Aorta (tissue), 5 donors: ENCODE measurements around the gene IL4I1. TPM values are rescaled to one million over a fixed set of nuclear protein-coding genes. Genes with fewer than 3 reads are reported as not detected.

ENCODE experiments used
- ATAC-seq: fragments of 200-7000 bp; cut with Tn5 transposase; one replicate; pipeline ENCODE4 v1.9.1; 2022; ENCODE audit warnings: moderate library complexity; ENCODE audit not compliant: low FRiP score
- DNase-seq, 2 donors: peaks; one replicate each; pipeline ENCODE4 v3.0.0-alpha.2; 2020
- H3K27ac ChIP-seq, 2 donors: one replicate each; pipeline ENCODE4 v1.5.1; 2013; ENCODE audit warnings: low read length in 2 of 2, mild to moderate bottlenecking in 2 of 2, moderate library complexity in 2 of 2, control low read depth in 1 of 2, inconsistent platforms in 1 of 2, low read depth in 1 of 2
- H3K27me3 ChIP-seq, 2 donors: one replicate each; pipeline ENCODE4 v1.6.1; 2013; ENCODE audit warnings: control low read depth in 1 of 2, low read length in 1 of 2, mild to moderate bottlenecking in 1 of 2, moderate library complexity in 1 of 2; ENCODE audit not compliant: insufficient read depth in 2 of 2, control insufficient read depth in 1 of 2
- H3K36me3 ChIP-seq, 2 donors: one replicate each; pipeline ENCODE4 v1.6.1; 2013; ENCODE audit warnings: control low read depth in 1 of 2, low read length in 1 of 2, mild to moderate bottlenecking in 1 of 2; ENCODE audit not compliant: insufficient read depth in 2 of 2, control insufficient read depth in 1 of 2
- H3K4me1 ChIP-seq, 2 donors: one replicate each; pipeline ENCODE4 v1.6.1; 2013; ENCODE audit warnings: low read length in 2 of 2, control low read depth in 1 of 2, mild to moderate bottlenecking in 1 of 2, moderate library complexity in 1 of 2; ENCODE audit not compliant: insufficient read depth in 2 of 2, control insufficient read depth in 1 of 2
- H3K4me3 ChIP-seq, 2 donors: one replicate each; pipeline ENCODE4 v1.5.1; 2013; ENCODE audit warnings: low read length in 2 of 2, control low read depth in 1 of 2, mild to moderate bottlenecking in 1 of 2
- H3K9me3 ChIP-seq: one replicate; pipeline ENCODE4 v1.6.1; 2013; ENCODE audit warnings: mild to moderate bottlenecking, low read length; ENCODE audit not compliant: control insufficient read depth
- WGBS, 2 donors: extraction: QIAGEN DNeasy Blood & Tissue Kit; methylation state at CpG; one replicate each; pipeline ENCODE4 v1.1.7; 2013; 5-methylcytosine and 5-hydroxymethylcytosine counted together
- intact Hi-C, 2 donors: fragments of 100-400 bp; cut with DNase I; formaldehyde crosslinking; loops; one replicate each; pipeline versions ENCODE4 v1.14.2 to v1.15.0; 2022
- polyA plus RNA-seq, 2 donors: library from polyadenylated mRNA; stranded (reverse); fragments of 200-250 nt; gene quantifications; one replicate each; pipeline ENCODE4 v1.2.3, GENCODE V29; 2013
- total RNA-seq, 2 donors: library from RNA; stranded (reverse); fragmentation: NEBNext Ultra II Directional; extraction: Animal tissue kit (Norgen Biotek cat#: 25700); gene quantifications; one replicate each; pipeline ENCODE4 v1.2.1, GENCODE V29; 2021
- donor health status: healthy with polysubstance abuse.
- donor health status: Bipolar disorder and iron deficiency.
- donor health status: DM: no; HTN: no; CAD: no.
- donor health status: DM: no; HTN: no; CAD: no.
- donor health status: DM: yes; HTN: yes; CAD: no.

Gene IL4I1
- total and polyA plus RNA-seq, 4 donors, result 0.50 to 7.2 (median 0.84) TPM; not detected in 1

GRCh38 chr19:49859682-49860335, 36.9 kb downstream of the IL4I1 start:
- no peak overlapping the region for H3K4me3 ChIP-seq
- H3K27me3 ChIP-seq, result no peaks in the 10 kb centered on the region
- H3K27ac ChIP-seq, result no peak overlapping the region
- ATAC-seq (no peak), DNase-seq (peak in 1 of 2 donors; percentile 74)
- no peaks in the 10 kb centered on the region for H3K9me3 ChIP-seq
- no peaks in the 10 kb centered on the region for H3K4me1 ChIP-seq
- intact Hi-C loops, result loop anchor here in 1 of 2 donors (10.0 kb wide), 1 partner anchor 95 kb away; the partner anchor contains the start of genes AP2A1 and TSKS
- WGBS, 2 donors, result 77 to 80% methylated on average over 22 of the region's 22 CpGs
- no peaks in the 10 kb centered on the region for H3K36me3 ChIP-seq

GRCh38 chr19:49858088-49858985, 38.4 kb downstream of the IL4I1 start:
- intact Hi-C loops, result no loop called here
- Histone ChIP-seq H3K27me3 (no peaks in the 10 kb centered on the region), H3K4me3 (no peak overlapping the region), H3K36me3 (no peaks in the 10 kb centered on the region), H3K9me3 (no peaks in the 10 kb centered on the region), H3K27ac (no peak overlapping the region), H3K4me1 (no peaks in the 10 kb centered on the region)
- 83% methylated on average over 36 to 37 of the region's 37 CpGs for WGBS, 2 donors
- ATAC-seq (peak; percentile 1), DNase-seq (peak in 1 of 2 donors; percentile 70)

- 78 to 82% methylated on average over 5 of the region's 5 CpGs for WGBS, 2 donors
- DNase-seq, result no peak
- Histone ChIP-seq H3K4me1 (no peaks in the 10 kb centered on the region), H3K4me3 (no peak overlapping the region), H3K36me3 (no peaks in the 10 kb centered on the region), H3K27ac (no peak overlapping the region), H3K9me3 (no peaks in the 10 kb centered on the region), H3K27me3 (no peaks in the 10 kb centered on the region)
- intact Hi-C loops, result no loop called here
- no peak for ATAC-seq
Measured at GRCh38 chr19:49857838-49858087, 38.9 kb downstream of the IL4I1 start.

- WGBS, 2 donors, result 90% methylated on average over 26 of the region's 26 CpGs
- no peaks in the 10 kb centered on the region for H3K9me3 ChIP-seq
- no peak for ATAC-seq
- H3K36me3 ChIP-seq, result no peaks in the 10 kb centered on the region
- DNase-seq, result no peak
- no peaks in the 10 kb centered on the region for H3K27me3 ChIP-seq
- intact Hi-C loops, result no loop called here
- H3K27ac ChIP-seq, result no peak overlapping the region
- no peak overlapping the region for H3K4me3 ChIP-seq
- no peaks in the 10 kb centered on the region for H3K4me1 ChIP-seq
Measured at GRCh38 chr19:49857061-49857837, 39.4 kb downstream of the IL4I1 start.

GRCh38 chr19:49856574-49857021, 40.1 kb downstream of the IL4I1 start:
- ATAC-seq (no peak), DNase-seq (no peak)
- no peaks in the 10 kb centered on the region for H3K36me3 ChIP-seq
- 90 to 91% methylated on average over 17 to 18 of the region's 18 CpGs for WGBS, 2 donors
- no peaks in the 10 kb centered on the region for H3K9me3 ChIP-seq
- no peaks in the 10 kb centered on the region for H3K27me3 ChIP-seq
- H3K27ac ChIP-seq, result no peak overlapping the region
- intact Hi-C loops, result no loop called here
- H3K4me3 ChIP-seq, result no peak overlapping the region
- no peaks in the 10 kb centered on the region for H3K4me1 ChIP-seq

- no peak overlapping the region for H3K4me3 ChIP-seq
- WGBS, 2 donors, result 79 to 80% methylated on average over 21 of the region's 21 CpGs
- H3K27me3 ChIP-seq, result no peaks in the 10 kb centered on the region
- no peaks in the 10 kb centered on the region for H3K4me1 ChIP-seq
- no peaks in the 10 kb centered on the region for H3K36me3 ChIP-seq
- intact Hi-C loops, result no loop called here
- DNase-seq (no peak), ATAC-seq (no peak)
- H3K27ac ChIP-seq, result no peak overlapping the region
- H3K9me3 ChIP-seq, result no peaks in the 10 kb centered on the region
Measured at GRCh38 chr19:49855676-49856573, 40.8 kb downstream of the IL4I1 start.

- H3K4me1 ChIP-seq, result no peaks in the 10 kb centered on the region
- DNase-seq (no peak), ATAC-seq (no peak)
- H3K27ac ChIP-seq, result no peak overlapping the region
- 82 to 86% methylated on average over 12 of the region's 12 CpGs for WGBS, 2 donors
- no peaks in the 10 kb centered on the region for H3K27me3 ChIP-seq
- H3K9me3 ChIP-seq, result no peaks in the 10 kb centered on the region
- no peaks in the 10 kb centered on the region for H3K36me3 ChIP-seq
- no peak overlapping the region for H3K4me3 ChIP-seq
- intact Hi-C loops, result no loop called here
Measured at GRCh38 chr19:49855277-49855675, 41.4 kb downstream of the IL4I1 start.
